H1 (cell line): Measurements from ENCODE around the gene UMODL1. TPM values are rescaled to one million over a fixed set of nuclear protein-coding genes. Genes with fewer than 3 reads are reported as not detected.

ENCODE experiments used
- CTCF ChIA-PET: fragments of 300-600 bp; sonication (Branson Sonifier 250); formaldehyde crosslinking; loops from one replicate; lab custom pipeline; 2021; ENCODE audit not compliant: partially characterized antibody; lab: Charles Lee
- POLR2A ChIA-PET: fragments of 300-600 bp; sonication (Branson Sonifier 250); formaldehyde crosslinking; loops from one replicate; lab custom pipeline; 2021; ENCODE audit warnings: inconsistent platforms; ENCODE audit not compliant: partially characterized antibody; lab: Charles Lee
- DNase-seq, 2 experiments: peaks; one replicate each; pipeline versions ENCODE4 v3.0.0 to v3.0.0-alpha.2; 2010 to 2022; ENCODE audit warnings: low spot score in 2 of 2, low read depth in 1 of 2, mixed read lengths in 1 of 2
- FAIRE-seq: peaks from 2 replicates; lab custom pipeline; 2011; peaks lifted over from hg19 to GRCh38; lab: Jason Lieb, UNC
- H2AFZ ChIP-seq: 2 replicates; pipeline ENCODE4 v1.8.1; 2012; ENCODE audit warnings: low read length, inconsistent platforms
- H2AK5ac ChIP-seq: 2 replicates; pipeline ENCODE4 v1.6.1; 2013; ENCODE audit warnings: low read depth, low read length
- H2BK120ac ChIP-seq: replicated peaks from 2 replicates; pipeline ENCODE3; 2013; ENCODE audit warnings: low read depth, low read length, inconsistent platforms
- H2BK12ac ChIP-seq: 2 replicates; pipeline ENCODE4 v1.6.1; 2013; ENCODE audit warnings: low read depth, low read length
- H2BK15ac ChIP-seq: 2 replicates; pipeline ENCODE4 v1.6.1; 2013; ENCODE audit warnings: low read length
- H2BK20ac ChIP-seq: 2 replicates; pipeline ENCODE4 v1.6.1; 2013; ENCODE audit warnings: low read length
- H2BK5ac ChIP-seq: 2 replicates; pipeline ENCODE4 v1.6.1; 2013; ENCODE audit warnings: low read depth, low read length
- H3K14ac ChIP-seq: 2 replicates; pipeline ENCODE4 v1.6.1; 2013; ENCODE audit warnings: inconsistent platforms; ENCODE audit not compliant: insufficient read length
- H3K18ac ChIP-seq: 2 replicates; pipeline ENCODE4 v1.6.1; 2013; ENCODE audit warnings: low read length; ENCODE audit errors: extremely low read depth
- H3K23ac ChIP-seq: 2 replicates; pipeline ENCODE4 v1.6.1; 2013; ENCODE audit warnings: inconsistent platforms; ENCODE audit not compliant: insufficient read length
- H3K23me2 ChIP-seq: 2 replicates; pipeline ENCODE4 v1.6.1; 2013; ENCODE audit warnings: low read depth, low read length
- H3K27ac ChIP-seq: 2 replicates; pipeline ENCODE4 v1.6.1; 2011; ENCODE audit warnings: low read depth, low read length, inconsistent platforms
- H3K27me3 ChIP-seq, 4 experiments: replicated peaks in 1 of 4; 1 replicate in 1 of 4; 2 replicates in 3 of 4; pipeline versions ENCODE4 v1.6.1 to v1.8.1; 2011 to 2013; ENCODE audit warnings: low read length in 3 of 4, mild to moderate bottlenecking in 3 of 4, inconsistent platforms in 2 of 4, mixed read lengths in 2 of 4, moderate library complexity in 1 of 4; ENCODE audit not compliant: control insufficient read depth in 3 of 4, insufficient read depth in 3 of 4; ENCODE audit errors: extremely low read depth in 1 of 4
- H3K36me3 ChIP-seq, 4 experiments: 2 replicates each; pipeline versions ENCODE4 v1.6.1 to v1.8.1; 2011 to 2013; ENCODE audit warnings: mild to moderate bottlenecking in 4 of 4, low read length in 3 of 4, moderate library complexity in 2 of 4, control low read depth in 1 of 4, inconsistent platforms in 1 of 4; ENCODE audit not compliant: insufficient read depth in 4 of 4, control insufficient read depth in 2 of 4
- H3K4ac ChIP-seq: replicated peaks from 2 replicates; pipeline ENCODE3; 2013; ENCODE audit warnings: low read length, low read depth, mixed read lengths, inconsistent platforms; ENCODE audit not compliant: insufficient read length
- H3K4me1 ChIP-seq, 4 experiments: replicated peaks in 1 of 4; 1 replicate in 1 of 4; 2 replicates in 3 of 4; pipeline versions ENCODE4 v1.6.1 to v1.8.1; 2011 to 2013; ENCODE audit warnings: low read length in 3 of 4, inconsistent platforms in 2 of 4, mixed read lengths in 1 of 4; ENCODE audit not compliant: insufficient read depth in 4 of 4, control insufficient read depth in 3 of 4
- H3K4me2 ChIP-seq, 2 experiments: 2 replicates each; pipeline versions ENCODE4 v1.6.1 to v1.8.1; 2011 to 2013; ENCODE audit warnings: low read depth in 2 of 2, low read length in 2 of 2, control low read depth in 1 of 2, inconsistent platforms in 1 of 2, mild to moderate bottlenecking in 1 of 2; ENCODE audit not compliant: insufficient read depth in 1 of 2
- H3K4me3 ChIP-seq, 4 experiments: fragments of 200-600, 300-600 bp in 1 of 4; sonication (generic), shearing (Covaris generic), sonication (Bioruptor Twin) in 1 of 4; 2 replicates each; pipeline versions ENCODE4 v1.5.1 to v1.8.1; 2011 to 2016; ENCODE audit warnings: low read length in 4 of 4, low read depth in 3 of 4, control low read depth in 2 of 4, inconsistent platforms in 2 of 4, mild to moderate bottlenecking in 2 of 4, mixed read lengths in 1 of 4, moderate library complexity in 1 of 4; ENCODE audit not compliant: insufficient read depth in 2 of 4; ENCODE audit errors: extremely low read depth in 1 of 4
- H3K56ac ChIP-seq: replicated peaks from 2 replicates; pipeline ENCODE3; 2013; ENCODE audit warnings: low read depth, mild to moderate bottlenecking, mixed read lengths, low read length, inconsistent platforms; ENCODE audit not compliant: insufficient read length
- H3K79me1 ChIP-seq: 2 replicates; pipeline ENCODE4 v1.6.1; 2013; ENCODE audit warnings: low read depth, low read length, control low read depth
- H3K79me2 ChIP-seq, 2 experiments: 2 replicates each; pipeline versions ENCODE4 v1.6.1 to v1.8.1; 2012 to 2013; ENCODE audit warnings: low read length in 2 of 2, mild to moderate bottlenecking in 2 of 2, inconsistent platforms in 1 of 2; ENCODE audit not compliant: insufficient read depth in 2 of 2, control insufficient read depth in 1 of 2
- H3K9ac ChIP-seq, 4 experiments: replicated peaks in 1 of 4; 1 replicate in 1 of 4; 2 replicates in 3 of 4; pipeline versions ENCODE4 v1.6.1 to v1.8.1; 2011 to 2013; ENCODE audit warnings: low read depth in 3 of 4, low read length in 3 of 4, control low read depth in 2 of 4, mild to moderate bottlenecking in 2 of 4, moderate library complexity in 2 of 4, inconsistent platforms in 1 of 4; ENCODE audit errors: extremely low read depth in 1 of 4
- H3K9me3 ChIP-seq, 2 experiments: 2 replicates each; pipeline versions ENCODE4 v1.6.1 to v1.8.1; 2012 to 2013; ENCODE audit warnings: mild to moderate bottlenecking in 2 of 2, moderate library complexity in 2 of 2, control low read depth in 1 of 2, inconsistent platforms in 1 of 2, low read depth in 1 of 2, low read length in 1 of 2, mixed read lengths in 1 of 2; ENCODE audit not compliant: insufficient read depth in 2 of 2
- H4K20me1 ChIP-seq, 2 experiments: replicated peaks in 1 of 2; 2 replicates each; pipeline versions ENCODE3 to v1.8.1; 2011 to 2013; ENCODE audit warnings: inconsistent platforms in 2 of 2, low read length in 2 of 2, mild to moderate bottlenecking in 1 of 2; ENCODE audit not compliant: insufficient read depth in 2 of 2, control insufficient read depth in 1 of 2
- H4K5ac ChIP-seq: 2 replicates; pipeline ENCODE4 v1.6.1; 2013; ENCODE audit warnings: low read length, low read depth, mixed read lengths, inconsistent platforms; ENCODE audit not compliant: insufficient read length
- H4K8ac ChIP-seq: 2 replicates; pipeline ENCODE4 v1.8.0; 2013; ENCODE audit warnings: mild to moderate bottlenecking, moderate library complexity, low read length, inconsistent platforms; ENCODE audit not compliant: insufficient read depth; ENCODE audit errors: extremely low read depth
- H4K91ac ChIP-seq: replicated peaks from 2 replicates; pipeline ENCODE3; 2013; ENCODE audit warnings: low read length, mixed read lengths, inconsistent platforms; ENCODE audit not compliant: insufficient read length
- BRCA1 ChIP-seq: IDR thresholded peaks from 2 replicates; pipeline ENCODE4 v1.6.1; 2012; ENCODE audit warnings: low read depth, low read length, improper control_type of control experiment
- HDAC6 ChIP-seq: IDR thresholded peaks from one replicate; pipeline ENCODE4 v1.7.1; 2012; ENCODE audit warnings: low read depth, mild to moderate bottlenecking, inconsistent platforms, low read length, moderate library complexity
- JUND ChIP-seq: IDR thresholded peaks from 2 replicates; pipeline ENCODE4 v1.6.1; 2011; ENCODE audit warnings: mild to moderate bottlenecking, improper control_type of control experiment, low read length
- NANOG ChIP-seq: IDR thresholded peaks from 2 replicates; pipeline ENCODE4 v1.6.1; 2011; ENCODE audit warnings: low read length, low read depth, mild to moderate bottlenecking, inconsistent platforms; ENCODE audit not compliant: insufficient read depth, poor library complexity, severe bottlenecking
- POLR2A ChIP-seq, 2 experiments: IDR thresholded peaks; 1 replicate in 1 of 2; 2 replicates in 1 of 2; pipeline ENCODE4 v1.6.1; 2011; ENCODE audit warnings: low read depth in 2 of 2, low read length in 2 of 2, mild to moderate bottlenecking in 2 of 2; ENCODE audit errors: control extremely low read depth in 1 of 2
- SRF ChIP-seq: IDR thresholded peaks from 2 replicates; pipeline ENCODE4 v1.6.1; 2011; ENCODE audit warnings: mild to moderate bottlenecking, low read depth, low read length, moderate library complexity
- WGBS, 2 experiments: shearing (Covaris generic) in 1 of 2; methylation state at CpG; one replicate each; pipeline versions ENCODE4 v1.1.6 to v1.1.7; 2013 to 2015; ENCODE audit warnings: low lambda C conversion rate in 2 of 2, mixed read lengths in 2 of 2, inconsistent platforms in 1 of 2, low coverage in 1 of 2, missing lambda C conversion rate in 1 of 2; ENCODE audit not compliant: insufficient replicate concordance in 2 of 2, insufficient coverage in 1 of 2, insufficient read length in 1 of 2; ENCODE audit errors: extremely low coverage in 1 of 2, missing lambda C conversion rate in 1 of 2; 5-methylcytosine and 5-hydroxymethylcytosine counted together
- polyA plus RNA-seq, 7 experiments: library from polyadenylated mRNA; depleted of rRNA in 3 of 7; stranded (reverse) in 5 of 7; unstranded in 2 of 7; fragments of >200 nt in 5 of 7; fragments of 200-250 nt in 2 of 7; gene quantifications; 1 replicate in 5 of 7; 2 replicates in 1 of 7; 4 replicates in 1 of 7; pipeline versions ENCODE4 v1.2.1 to v1.2.3, GENCODE V29; 2011 to 2013; ENCODE audit warnings: missing spikeins in 2 of 7, mixed read lengths in 2 of 7
- total RNA-seq: library from RNA; stranded (reverse); fragmentation: NEBNext Ultra II Directional; extraction: Animal tissue kit (Norgen Biotek cat#: 25700); gene quantifications from 2 replicates; pipeline ENCODE4 v1.2.1, GENCODE V29; 2021
- TF ChIP-seq, protein P1 (sequence below): IDR thresholded peaks from 2 replicates; pipeline ENCODE4 v1.6.1; 2012; ENCODE audit warnings: low read length, inconsistent platforms

The UMODL1 gene
- total and polyA plus RNA-seq, 2 of the 8 experiments (the other 6 are each of a cell fraction or from before 2014, with no cell fraction given), result not detected

- POLR2A ChIA-PET, result no interaction called here
- peaks cover 0 to 9% (median 5%) of the 10 kb centered on the region in 4 experiments; a peak in 5 of 7 replicates for H3K4me1 ChIP-seq
- no peak overlapping the region for H2AFZ ChIP-seq
- H2BK15ac ChIP-seq, result no peak overlapping the region
- TF ChIP-seq JUND (no peak), POLR2A (IDR thresholded peaks at IDR 0.05; ENCODE audit: control extremely low read depth in 1 of 2, low read depth in 2 of 2, low read length in 2 of 2) (no peak), NANOG (no peak), SRF (no peak), BRCA1 (no peak), HDAC6 (no peak)
- TF ChIP-seq, protein P1, sequence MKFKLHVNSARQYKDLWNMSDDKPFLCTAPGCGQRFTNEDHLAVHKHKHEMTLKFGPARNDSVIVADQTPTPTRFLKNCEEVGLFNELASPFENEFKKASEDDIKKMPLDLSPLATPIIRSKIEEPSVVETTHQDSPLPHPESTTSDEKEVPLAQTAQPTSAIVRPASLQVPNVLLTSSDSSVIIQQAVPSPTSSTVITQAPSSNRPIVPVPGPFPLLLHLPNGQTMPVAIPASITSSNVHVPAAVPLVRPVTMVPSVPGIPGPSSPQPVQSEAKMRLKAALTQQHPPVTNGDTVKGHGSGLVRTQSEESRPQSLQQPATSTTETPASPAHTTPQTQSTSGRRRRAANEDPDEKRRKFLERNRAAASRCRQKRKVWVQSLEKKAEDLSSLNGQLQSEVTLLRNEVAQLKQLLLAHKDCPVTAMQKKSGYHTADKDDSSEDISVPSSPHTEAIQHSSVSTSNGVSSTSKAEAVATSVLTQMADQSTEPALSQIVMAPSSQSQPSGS, result no peak
- TF ChIP-seq, all 59 proteins: peak for 0
- Histone ChIP-seq H3K56ac (no peak overlapping the region), H3K4me3 (no peak overlapping the region), H3K18ac (no peak overlapping the region), H4K91ac (no peak overlapping the region), H3K79me2 (no peaks in the 10 kb centered on the region), H3K23ac (no peak overlapping the region), H2BK5ac (no peak overlapping the region), H4K8ac (no peak overlapping the region), H2BK120ac (no peak overlapping the region), H3K14ac (no peak overlapping the region), H3K23me2 (no peaks in the 10 kb centered on the region), H3K36me3 (no peaks in the 10 kb centered on the region), H3K79me1 (no peaks in the 10 kb centered on the region), H4K5ac (no peak overlapping the region), H2BK20ac (no peak overlapping the region), H2BK12ac (no peak overlapping the region), H3K9ac (no peak overlapping the region), H4K20me1 (no peaks in the 10 kb centered on the region), H3K27me3 (peaks cover 0 to 6% (median 3%) of the 10 kb centered on the region in 4 experiments; a peak in 5 of 7 replicates), H2AK5ac (no peak overlapping the region; the same call in 1 of the 2 replicates), H3K9me3 (no peaks in the 10 kb centered on the region), H3K27ac (no peak overlapping the region), H3K4me2 (no peak overlapping the region), H3K4ac (no peak overlapping the region)
- no peak for DNase-seq
- FAIRE-seq, result no peak
- 85% methylated on average over 14 of the region's 14 CpGs; no CpG with 5 or more reads in 1 of the 2 experiments for WGBS, 2 experiments
- CTCF ChIA-PET, result interaction anchor here (1.2 to 8.4 kb wide), 3 partner anchors 9 to 18 kb away, joined by 3 to 80 read pairs (median 20); no protein-coding TSS in a partner anchor
Observed at GRCh38 chr21:42088148-42088547, 17.0 kb downstream of the UMODL1 start.
